HL-60 (cell line): Measurements from ENCODE around the gene RNF175.

Experiments used
- POLR2AphosphoS5 ChIP-seq: IDR thresholded peaks from 2 replicates; pipeline ENCODE4 v1.6.1; 2012; ENCODE audit warnings: low read depth
- TF ChIP-seq, protein P1 (sequence below): IDR thresholded peaks from one replicate; pipeline ENCODE4 v1.5.1; 2011; ENCODE audit warnings: low read length, control low read depth, inconsistent platforms; ENCODE audit not compliant: insufficient read depth
- TF ChIP-seq, protein P2 (sequence below): IDR thresholded peaks from 2 replicates; pipeline ENCODE4 v1.6.1; 2012; ENCODE audit warnings: low read depth; ENCODE audit not compliant: insufficient replicate concordance

DNA sequence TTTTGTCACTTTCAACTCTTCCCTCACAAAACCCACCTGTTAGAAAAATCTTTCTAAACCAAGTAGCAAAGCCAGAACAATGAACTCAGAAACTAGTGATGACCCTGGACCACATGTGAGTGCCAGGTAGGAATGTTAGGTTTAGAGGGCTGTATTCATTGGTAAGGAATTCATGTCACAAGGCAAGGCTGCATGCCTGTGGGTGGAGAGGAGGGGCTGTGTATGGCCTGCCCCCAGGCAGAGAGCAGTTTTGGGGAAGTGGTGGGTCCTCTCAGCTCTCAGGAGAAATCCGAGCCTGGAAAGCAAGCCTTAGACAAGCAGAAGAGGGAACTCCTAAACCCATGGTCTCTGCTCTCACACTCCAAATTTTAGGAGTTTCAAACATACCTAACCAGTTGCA, 2.4 kb downstream of the RNF175 start:
- TF ChIP-seq, protein P1, sequence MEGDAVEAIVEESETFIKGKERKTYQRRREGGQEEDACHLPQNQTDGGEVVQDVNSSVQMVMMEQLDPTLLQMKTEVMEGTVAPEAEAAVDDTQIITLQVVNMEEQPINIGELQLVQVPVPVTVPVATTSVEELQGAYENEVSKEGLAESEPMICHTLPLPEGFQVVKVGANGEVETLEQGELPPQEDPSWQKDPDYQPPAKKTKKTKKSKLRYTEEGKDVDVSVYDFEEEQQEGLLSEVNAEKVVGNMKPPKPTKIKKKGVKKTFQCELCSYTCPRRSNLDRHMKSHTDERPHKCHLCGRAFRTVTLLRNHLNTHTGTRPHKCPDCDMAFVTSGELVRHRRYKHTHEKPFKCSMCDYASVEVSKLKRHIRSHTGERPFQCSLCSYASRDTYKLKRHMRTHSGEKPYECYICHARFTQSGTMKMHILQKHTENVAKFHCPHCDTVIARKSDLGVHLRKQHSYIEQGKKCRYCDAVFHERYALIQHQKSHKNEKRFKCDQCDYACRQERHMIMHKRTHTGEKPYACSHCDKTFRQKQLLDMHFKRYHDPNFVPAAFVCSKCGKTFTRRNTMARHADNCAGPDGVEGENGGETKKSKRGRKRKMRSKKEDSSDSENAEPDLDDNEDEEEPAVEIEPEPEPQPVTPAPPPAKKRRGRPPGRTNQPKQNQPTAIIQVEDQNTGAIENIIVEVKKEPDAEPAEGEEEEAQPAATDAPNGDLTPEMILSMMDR: no peak
- TF ChIP-seq POLR2AphosphoS5: no peak
- TF ChIP-seq, protein P2, sequence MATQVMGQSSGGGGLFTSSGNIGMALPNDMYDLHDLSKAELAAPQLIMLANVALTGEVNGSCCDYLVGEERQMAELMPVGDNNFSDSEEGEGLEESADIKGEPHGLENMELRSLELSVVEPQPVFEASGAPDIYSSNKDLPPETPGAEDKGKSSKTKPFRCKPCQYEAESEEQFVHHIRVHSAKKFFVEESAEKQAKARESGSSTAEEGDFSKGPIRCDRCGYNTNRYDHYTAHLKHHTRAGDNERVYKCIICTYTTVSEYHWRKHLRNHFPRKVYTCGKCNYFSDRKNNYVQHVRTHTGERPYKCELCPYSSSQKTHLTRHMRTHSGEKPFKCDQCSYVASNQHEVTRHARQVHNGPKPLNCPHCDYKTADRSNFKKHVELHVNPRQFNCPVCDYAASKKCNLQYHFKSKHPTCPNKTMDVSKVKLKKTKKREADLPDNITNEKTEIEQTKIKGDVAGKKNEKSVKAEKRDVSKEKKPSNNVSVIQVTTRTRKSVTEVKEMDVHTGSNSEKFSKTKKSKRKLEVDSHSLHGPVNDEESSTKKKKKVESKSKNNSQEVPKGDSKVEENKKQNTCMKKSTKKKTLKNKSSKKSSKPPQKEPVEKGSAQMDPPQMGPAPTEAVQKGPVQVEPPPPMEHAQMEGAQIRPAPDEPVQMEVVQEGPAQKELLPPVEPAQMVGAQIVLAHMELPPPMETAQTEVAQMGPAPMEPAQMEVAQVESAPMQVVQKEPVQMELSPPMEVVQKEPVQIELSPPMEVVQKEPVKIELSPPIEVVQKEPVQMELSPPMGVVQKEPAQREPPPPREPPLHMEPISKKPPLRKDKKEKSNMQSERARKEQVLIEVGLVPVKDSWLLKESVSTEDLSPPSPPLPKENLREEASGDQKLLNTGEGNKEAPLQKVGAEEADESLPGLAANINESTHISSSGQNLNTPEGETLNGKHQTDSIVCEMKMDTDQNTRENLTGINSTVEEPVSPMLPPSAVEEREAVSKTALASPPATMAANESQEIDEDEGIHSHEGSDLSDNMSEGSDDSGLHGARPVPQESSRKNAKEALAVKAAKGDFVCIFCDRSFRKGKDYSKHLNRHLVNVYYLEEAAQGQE: no peak
